Caco-2 (cell line): Measurements from ENCODE around the gene FCER2. TPM values are rescaled to one million over a fixed set of nuclear protein-coding genes. Genes with fewer than 3 reads are reported as not detected.

Source experiments
- BruUV-seq: library from RNA; stranded (reverse); fragments of 400-500 nt; replicated peaks from 2 replicates; lab custom pipeline; 2021; lab: Mats Ljungman, UMichigan
- CTCF ChIA-PET: fragments of 300-600 bp; sonication (Branson Sonifier 250); formaldehyde crosslinking; loops from one replicate; lab custom pipeline; 2022; ENCODE audit warnings: antibody characterized with exemption; lab: Charles Lee
- POLR2A ChIA-PET: fragments of 300-600 bp; sonication (Branson Sonifier 250); formaldehyde crosslinking; loops from one replicate; lab custom pipeline; 2022; ENCODE audit warnings: antibody characterized with exemption; lab: Charles Lee
- DNase-seq, 2 experiments: peaks; one replicate each; pipeline versions ENCODE4 v3.0.0 to v3.0.0-alpha.2; 2020 to 2022
- H3K27me3 ChIP-seq: replicated peaks from 2 replicates; pipeline ENCODE4 v1.6.0; 2011; ENCODE audit warnings: low read length; ENCODE audit not compliant: control insufficient read depth, insufficient read depth
- H3K36me3 ChIP-seq: 2 replicates; pipeline ENCODE4 v1.5.1; 2011; ENCODE audit warnings: low read length; ENCODE audit not compliant: control insufficient read depth, insufficient read depth
- H3K4me1 ChIP-seq: fragments of 250-450 bp; sonication (Bioruptor Pico); 2 replicates; pipeline ENCODE4 v1.5.1; 2020; ENCODE audit warnings: mild to moderate bottlenecking
- H3K4me3 ChIP-seq: 2 replicates; pipeline ENCODE4 v1.5.1; 2011; ENCODE audit warnings: low read depth, mild to moderate bottlenecking, control low read depth, low read length
- H3K9me3 ChIP-seq: fragments of 250-450 bp; sonication (Bioruptor Pico); 2 replicates; pipeline ENCODE4 v1.5.1; 2020; ENCODE audit warnings: mild to moderate bottlenecking, moderate library complexity
- H3K27ac Mint-ChIP-seq: one replicate; pipeline ENCODE4 v1.8.0; 2022; ENCODE audit warnings: mixed read lengths; ENCODE audit not compliant: unreplicated experiment
- H3K27me3 Mint-ChIP-seq: one replicate; pipeline ENCODE4 v1.8.0; 2022; ENCODE audit warnings: mixed read lengths; ENCODE audit not compliant: insufficient read depth, unreplicated experiment
- H3K36me3 Mint-ChIP-seq: one replicate; pipeline ENCODE4 v1.8.0; 2022; ENCODE audit warnings: mild to moderate bottlenecking, mixed read lengths; ENCODE audit not compliant: insufficient read depth, unreplicated experiment
- H3K4me1 Mint-ChIP-seq: one replicate; pipeline ENCODE4 v1.8.0; 2022; ENCODE audit warnings: low read depth, mixed read lengths; ENCODE audit not compliant: unreplicated experiment
- H3K4me3 Mint-ChIP-seq: one replicate; pipeline ENCODE4 v1.8.0; 2022; ENCODE audit warnings: mild to moderate bottlenecking, moderate library complexity, mixed read lengths; ENCODE audit not compliant: unreplicated experiment
- H3K9me3 Mint-ChIP-seq: one replicate; pipeline ENCODE4 v1.8.0; 2022; ENCODE audit warnings: mixed read lengths; ENCODE audit not compliant: unreplicated experiment
- intact Hi-C: fragments of 100-400 bp; cut with micrococcal nuclease; formaldehyde crosslinking; loops from one replicate; pipeline ENCODE4 v1.10.0; 2022; ENCODE audit not compliant: unreplicated experiment
- total RNA-seq: library from RNA; stranded (reverse); gene quantifications from 2 replicates; pipeline ENCODE4 v1.2.3, GENCODE V29; 2022
- TF ChIP-seq, protein P1 (sequence below), 2 experiments: fragments of 200-600 bp in 1 of 2; IDR thresholded peaks; 1 replicate in 1 of 2; 2 replicates in 1 of 2; pipeline versions ENCODE4 v1.5.1 to v1.8.0; 2011 to 2022; ENCODE audit warnings: antibody characterized with exemption in 1 of 2, control low read depth in 1 of 2, inconsistent platforms in 1 of 2, low read depth in 1 of 2, low read length in 1 of 2, mild to moderate bottlenecking in 1 of 2, moderate library complexity in 1 of 2; ENCODE audit not compliant: insufficient read depth in 1 of 2, severe bottlenecking in 1 of 2, unreplicated experiment in 1 of 2

FCER2 gene
- total RNA-seq, 1 experiment from 2014 or later = not detected

DNA sequence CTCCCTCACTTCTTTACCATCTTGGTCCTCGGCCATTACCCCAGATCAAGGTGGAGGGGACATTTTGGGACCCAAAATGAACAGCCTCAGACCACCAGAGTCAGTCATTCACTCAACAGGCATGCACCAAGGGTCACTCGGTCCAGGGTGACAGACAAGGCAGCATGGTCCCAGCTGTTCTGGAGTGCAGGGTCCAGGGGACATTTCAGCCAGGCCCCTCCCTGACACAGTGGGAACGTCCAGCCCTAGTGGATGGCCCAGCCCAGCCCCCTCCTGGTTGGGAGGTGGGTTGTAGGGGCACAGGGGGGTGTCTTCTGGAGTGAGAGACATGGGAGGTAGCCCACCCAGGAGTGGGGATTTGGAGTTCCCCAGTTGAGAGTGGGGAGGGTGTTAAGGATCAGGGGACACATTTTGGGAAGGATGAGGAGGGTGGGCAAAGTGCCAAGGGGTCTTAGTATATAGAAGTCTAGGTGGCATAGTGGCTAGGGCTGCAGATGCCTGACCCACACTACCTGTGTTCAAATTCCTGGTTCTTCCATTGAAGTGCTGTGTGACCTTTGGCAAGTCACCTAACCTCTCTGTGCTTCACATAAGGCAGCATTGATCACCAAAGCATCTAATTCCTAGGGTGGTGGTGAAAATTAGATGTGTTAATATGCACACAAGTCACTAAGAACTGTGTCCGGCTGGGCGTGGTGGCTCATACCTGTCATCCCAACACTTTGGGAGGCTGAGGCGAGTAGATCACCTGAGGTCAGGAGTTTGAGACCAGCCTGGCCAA is 2.5 kb upstream of the FCER2 start:
- ChIA-PET POLR2A (no interaction called here), CTCF (no interaction called here)
- H3K36me3 ChIP-seq = no peaks in the 10 kb centered on the region
- no peaks in the 10 kb centered on the region for H3K36me3 Mint-ChIP-seq
- H3K4me3 ChIP-seq = no peak overlapping the region
- no peak for DNase-seq
- BruUV-seq = no TSS peak
- no peaks in the 10 kb centered on the region for H3K9me3 ChIP-seq
- intact Hi-C loops = no loop called here
- H3K27me3 ChIP-seq = no peaks in the 10 kb centered on the region
- no peak overlapping the region for H3K4me3 Mint-ChIP-seq
- TF ChIP-seq, protein P1, sequence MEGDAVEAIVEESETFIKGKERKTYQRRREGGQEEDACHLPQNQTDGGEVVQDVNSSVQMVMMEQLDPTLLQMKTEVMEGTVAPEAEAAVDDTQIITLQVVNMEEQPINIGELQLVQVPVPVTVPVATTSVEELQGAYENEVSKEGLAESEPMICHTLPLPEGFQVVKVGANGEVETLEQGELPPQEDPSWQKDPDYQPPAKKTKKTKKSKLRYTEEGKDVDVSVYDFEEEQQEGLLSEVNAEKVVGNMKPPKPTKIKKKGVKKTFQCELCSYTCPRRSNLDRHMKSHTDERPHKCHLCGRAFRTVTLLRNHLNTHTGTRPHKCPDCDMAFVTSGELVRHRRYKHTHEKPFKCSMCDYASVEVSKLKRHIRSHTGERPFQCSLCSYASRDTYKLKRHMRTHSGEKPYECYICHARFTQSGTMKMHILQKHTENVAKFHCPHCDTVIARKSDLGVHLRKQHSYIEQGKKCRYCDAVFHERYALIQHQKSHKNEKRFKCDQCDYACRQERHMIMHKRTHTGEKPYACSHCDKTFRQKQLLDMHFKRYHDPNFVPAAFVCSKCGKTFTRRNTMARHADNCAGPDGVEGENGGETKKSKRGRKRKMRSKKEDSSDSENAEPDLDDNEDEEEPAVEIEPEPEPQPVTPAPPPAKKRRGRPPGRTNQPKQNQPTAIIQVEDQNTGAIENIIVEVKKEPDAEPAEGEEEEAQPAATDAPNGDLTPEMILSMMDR (IDR thresholded peaks at IDR 0.05; ENCODE audit: insufficient read depth in 1 of 2, low read depth in 1 of 2, low read length in 1 of 2, severe bottlenecking in 1 of 2, unreplicated experiment in 1 of 2) = no peak
- H3K27ac Mint-ChIP-seq = no peak overlapping the region
- H3K4me1 Mint-ChIP-seq = no peaks in the 10 kb centered on the region
- no peaks in the 10 kb centered on the region for H3K9me3 Mint-ChIP-seq
- no peaks in the 10 kb centered on the region for H3K4me1 ChIP-seq
- no peaks in the 10 kb centered on the region for H3K27me3 Mint-ChIP-seq

DNA sequence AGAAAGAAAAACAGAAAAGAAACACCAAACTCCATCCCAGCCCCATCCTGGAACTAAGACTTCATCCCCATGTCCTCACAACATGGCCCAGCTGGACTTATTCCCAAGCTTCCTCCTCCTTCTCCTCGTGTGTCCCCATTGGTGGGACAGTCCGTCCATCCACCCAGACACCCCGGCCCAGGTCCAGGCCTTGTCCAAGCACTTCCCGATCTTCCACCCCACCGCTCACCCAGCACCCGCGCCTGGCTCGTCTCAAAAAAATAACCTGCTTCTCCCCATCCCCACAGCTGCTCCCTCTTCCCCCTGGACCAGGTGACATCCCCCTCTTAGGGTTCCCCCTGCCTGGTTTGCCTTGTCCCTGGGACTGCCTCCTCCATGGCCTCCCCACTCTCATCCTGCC is 1.4 kb upstream of the FCER2 start:
- no peak overlapping the region for H3K27ac Mint-ChIP-seq
- ChIA-PET POLR2A (no interaction called here), CTCF (no interaction called here)
- H3K27me3 ChIP-seq = no peaks in the 10 kb centered on the region
- H3K4me1 Mint-ChIP-seq = no peaks in the 10 kb centered on the region
- TF ChIP-seq, protein P1 (IDR thresholded peaks at IDR 0.05; ENCODE audit: insufficient read depth in 1 of 2, low read depth in 1 of 2, low read length in 1 of 2, severe bottlenecking in 1 of 2, unreplicated experiment in 1 of 2) = no peak
- intact Hi-C loops = no loop called here
- H3K36me3 ChIP-seq = no peaks in the 10 kb centered on the region
- no peak overlapping the region for H3K4me3 ChIP-seq
- H3K36me3 Mint-ChIP-seq = no peaks in the 10 kb centered on the region
- H3K27me3 Mint-ChIP-seq = no peaks in the 10 kb centered on the region
- H3K9me3 Mint-ChIP-seq = no peaks in the 10 kb centered on the region
- no peak overlapping the region for H3K4me3 Mint-ChIP-seq
- no peaks in the 10 kb centered on the region for H3K4me1 ChIP-seq
- DNase-seq = no peak
- no peaks in the 10 kb centered on the region for H3K9me3 ChIP-seq
- no TSS peak for BruUV-seq

DNA sequence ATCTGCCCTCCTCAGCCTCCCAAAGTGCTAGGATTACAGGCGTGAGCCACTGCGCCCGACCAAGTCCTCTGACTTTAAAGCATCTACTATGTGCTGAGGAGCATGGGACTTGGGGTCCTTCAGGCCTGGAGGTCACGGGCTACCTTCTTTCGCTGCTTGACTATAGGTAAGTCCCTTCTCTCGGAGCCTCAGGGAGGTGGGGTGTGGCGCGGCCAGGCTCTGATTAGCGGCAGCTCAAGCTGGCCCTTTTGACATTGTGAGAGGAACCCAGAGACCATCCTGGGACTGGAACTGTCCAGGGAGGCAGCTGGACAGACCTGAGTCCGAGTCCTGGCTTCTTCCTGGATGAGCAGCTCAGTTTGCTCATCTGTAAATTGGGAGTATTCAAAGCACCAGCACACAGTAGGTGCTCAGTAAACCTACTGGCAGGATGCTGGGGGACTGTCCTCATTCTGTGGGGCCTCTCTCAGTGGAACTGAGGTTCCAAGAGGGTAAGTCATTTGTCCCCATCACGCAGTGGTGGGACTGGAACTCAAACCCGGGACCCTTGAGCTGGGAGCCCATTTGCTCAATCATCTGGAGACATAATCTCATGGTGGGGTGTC is 780 bp downstream of the FCER2 start:
- Mint-ChIP-seq H3K36me3 (no peaks in the 10 kb centered on the region), H3K9me3 (no peaks in the 10 kb centered on the region), H3K4me3 (no peak overlapping the region), H3K27ac (no peak overlapping the region), H3K4me1 (no peaks in the 10 kb centered on the region), H3K27me3 (no peaks in the 10 kb centered on the region)
- no peak overlapping the region for H3K4me3 ChIP-seq
- intact Hi-C loops = no loop called here
- no peaks in the 10 kb centered on the region for H3K36me3 ChIP-seq
- TF ChIP-seq, protein P1 (IDR thresholded peaks at IDR 0.05; ENCODE audit: insufficient read depth in 1 of 2, low read depth in 1 of 2, low read length in 1 of 2, severe bottlenecking in 1 of 2, unreplicated experiment in 1 of 2) = no peak
- CTCF ChIA-PET = no interaction called here
- POLR2A ChIA-PET = no interaction called here
- no TSS peak for BruUV-seq
- DNase-seq = no peak
- no peaks in the 10 kb centered on the region for H3K4me1 ChIP-seq
- H3K27me3 ChIP-seq = no peaks in the 10 kb centered on the region
- no peaks in the 10 kb centered on the region for H3K9me3 ChIP-seq
